GM06990 (cell line): ENCODE results near the gene CRYGA.

Experiments used
- DNase-seq: peaks from one replicate; pipeline ENCODE4 v3.0.0-alpha.2; 2011; ENCODE audit not compliant: insufficient read length; ENCODE audit errors: extremely low read depth
- H3K27me3 ChIP-seq: replicated peaks from 2 replicates; pipeline ENCODE4 v1.6.0; 2011; ENCODE audit warnings: low read length; ENCODE audit not compliant: control insufficient read depth, insufficient read depth
- H3K36me3 ChIP-seq: 2 replicates; pipeline ENCODE4 v1.5.1; 2011; ENCODE audit warnings: low read length; ENCODE audit not compliant: control insufficient read depth, insufficient read depth
- H3K4me3 ChIP-seq: replicated peaks from 2 replicates; pipeline ENCODE4 v1.5.1; 2011; ENCODE audit warnings: low read depth, mild to moderate bottlenecking, control low read depth, low read length
- CTCF ChIP-seq: IDR thresholded peaks from 2 replicates; pipeline ENCODE4 v1.5.1; 2011; ENCODE audit warnings: low read length, control low read depth, mild to moderate bottlenecking, inconsistent platforms; ENCODE audit not compliant: insufficient read depth, poor library complexity, severe bottlenecking

Gene CRYGA

GRCh38 chr2:208135794-208136715, 27.3 kb downstream of the CRYGA start:
- Histone ChIP-seq H3K27me3 (no peaks in the 10 kb centered on the region), H3K4me3 (no peak overlapping the region), H3K36me3 (no peaks in the 10 kb centered on the region)
- no peak for TF ChIP-seq CTCF
- no peak for DNase-seq

GRCh38 chr2:208134928-208135586, 28.3 kb downstream of the CRYGA start:
- no peaks in the 10 kb centered on the region for H3K36me3 ChIP-seq
- no peak overlapping the region for H3K4me3 ChIP-seq
- no peak for DNase-seq
- H3K27me3 ChIP-seq: no peaks in the 10 kb centered on the region
- TF ChIP-seq CTCF: no peak

GRCh38 chr2:208130712-208131110, 32.7 kb downstream of the CRYGA start:
- Histone ChIP-seq H3K4me3 (no peak overlapping the region), H3K36me3 (no peaks in the 10 kb centered on the region), H3K27me3 (no peaks in the 10 kb centered on the region)
- no peak for TF ChIP-seq CTCF
- DNase-seq: no peak

GRCh38 chr2:208129744-208130711, 33.4 kb downstream of the CRYGA start, which contains the start of gene CRYGC:
Gene CRYGC, minus strand, starts transcription at chr2:208129828. Its CDS starts 36 bp downstream, at chr2:208129792.
- H3K4me3 ChIP-seq: no peak within 1 kb of the TSS
- no peaks in the 10 kb centered on the region for H3K27me3 ChIP-seq
- no peaks in the 10 kb centered on the region for H3K36me3 ChIP-seq
- DNase-seq: no peak
- TF ChIP-seq CTCF: no peak

GRCh38 chr2:208128136-208128535, 35.3 kb downstream of the CRYGA start:
- no peaks in the 10 kb centered on the region for H3K36me3 ChIP-seq
- TF ChIP-seq CTCF: no peak
- H3K27me3 ChIP-seq: no peaks in the 10 kb centered on the region; the same call in 1 of the 2 replicates
- no peak overlapping the region for H3K4me3 ChIP-seq
- no peak for DNase-seq
